ENCODE data around the gene SMPD4. TPM values are rescaled to one million over a fixed set of nuclear protein-coding genes. Genes with fewer than 3 reads are reported as not detected.
"Not testable (repeated sequence)": the region's sequence is repeated elsewhere in the genome, so short reads cannot be mapped to it uniquely, and the experiment has no call there.

Gene SMPD4
- total RNA-seq, 2 experiments from 2014 or later, result 81.2 to 89.9 TPM

GRCh38 chr2:130160131-130160530, 21.3 kb downstream of the SMPD4 start:
- no peak overlapping the region for H3K4me3 ChIP-seq (ENCODE audit: low read length)
- no peaks in the 10 kb centered on the region for H3K27me3 ChIP-seq (ENCODE audit: control insufficient read depth in 1 of 2, insufficient read depth in 2 of 2, low read length in 2 of 2)
- ChIA-PET POLR2A (no interaction called here), CTCF (no interaction called here)
- Mint-ChIP-seq H3K9me3 (no peaks in the 10 kb centered on the region), H3K27ac (no peak overlapping the region), H3K27me3 (no peaks in the 10 kb centered on the region), H3K4me3 (no peak overlapping the region), H3K36me3 (ENCODE audit: low read depth) (peaks cover 66% of the 10 kb centered on the region), H3K4me1 (ENCODE audit: low read depth) (no peaks in the 10 kb centered on the region)
- DNase-seq (no peak), ATAC-seq (ENCODE audit: poor library complexity) (no peak)
- TF ChIP-seq, protein P1, sequence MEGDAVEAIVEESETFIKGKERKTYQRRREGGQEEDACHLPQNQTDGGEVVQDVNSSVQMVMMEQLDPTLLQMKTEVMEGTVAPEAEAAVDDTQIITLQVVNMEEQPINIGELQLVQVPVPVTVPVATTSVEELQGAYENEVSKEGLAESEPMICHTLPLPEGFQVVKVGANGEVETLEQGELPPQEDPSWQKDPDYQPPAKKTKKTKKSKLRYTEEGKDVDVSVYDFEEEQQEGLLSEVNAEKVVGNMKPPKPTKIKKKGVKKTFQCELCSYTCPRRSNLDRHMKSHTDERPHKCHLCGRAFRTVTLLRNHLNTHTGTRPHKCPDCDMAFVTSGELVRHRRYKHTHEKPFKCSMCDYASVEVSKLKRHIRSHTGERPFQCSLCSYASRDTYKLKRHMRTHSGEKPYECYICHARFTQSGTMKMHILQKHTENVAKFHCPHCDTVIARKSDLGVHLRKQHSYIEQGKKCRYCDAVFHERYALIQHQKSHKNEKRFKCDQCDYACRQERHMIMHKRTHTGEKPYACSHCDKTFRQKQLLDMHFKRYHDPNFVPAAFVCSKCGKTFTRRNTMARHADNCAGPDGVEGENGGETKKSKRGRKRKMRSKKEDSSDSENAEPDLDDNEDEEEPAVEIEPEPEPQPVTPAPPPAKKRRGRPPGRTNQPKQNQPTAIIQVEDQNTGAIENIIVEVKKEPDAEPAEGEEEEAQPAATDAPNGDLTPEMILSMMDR (IDR thresholded peaks at IDR 0.05), result no peak
- peaks cover 29% of the 10 kb centered on the region for H3K36me3 ChIP-seq (ENCODE audit: insufficient read depth, low read length)
- no peaks in the 10 kb centered on the region for H3K4me1 ChIP-seq (ENCODE audit: insufficient read depth, low read length)
- H3K9me3 ChIP-seq (ENCODE audit: control insufficient read depth in 1 of 2, insufficient read depth in 1 of 2, low read length in 2 of 2), result no peaks in the 10 kb centered on the region
- intact Hi-C loops (cut with DNase I, micrococcal nuclease), result no loop called here
- no peak overlapping the region for H3K27ac ChIP-seq (ENCODE audit: low read depth in 1 of 2, low read length in 2 of 2)

DNA sequence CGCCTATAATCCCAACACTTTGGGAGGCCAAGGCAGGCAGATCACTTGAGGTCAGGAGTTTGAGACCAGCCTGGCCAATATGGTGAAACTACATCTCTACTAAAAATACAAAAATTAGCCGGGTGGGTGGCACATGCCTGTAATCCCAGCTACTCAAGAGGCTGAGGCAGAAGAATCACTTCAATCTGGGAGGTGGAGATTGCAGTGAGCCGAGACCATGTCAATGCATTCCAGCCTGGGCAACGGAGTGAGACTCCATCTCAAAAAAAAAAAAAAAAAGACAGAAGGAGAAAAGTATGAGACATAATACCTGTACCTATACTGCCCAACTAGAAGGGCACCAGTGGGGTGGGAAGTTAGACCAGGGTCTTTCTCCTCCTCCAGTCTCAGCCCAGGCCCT, 22.0 kb downstream of the SMPD4 start:
- ATAC-seq (ENCODE audit: poor library complexity); H3K27me3 ChIP-seq (ENCODE audit: control insufficient read depth in 1 of 2, insufficient read depth in 2 of 2, low read length in 2 of 2); H3K27ac ChIP-seq (ENCODE audit: low read depth in 1 of 2, low read length in 2 of 2); CTCF ChIA-PET; intact Hi-C loops (cut with DNase I, micrococcal nuclease); H3K4me1 Mint-ChIP-seq (ENCODE audit: low read depth); H3K9me3 Mint-ChIP-seq; H3K4me3 Mint-ChIP-seq; POLR2A ChIA-PET; H3K4me1 ChIP-seq (ENCODE audit: insufficient read depth, low read length); H3K27ac Mint-ChIP-seq; H3K9me3 ChIP-seq (ENCODE audit: control insufficient read depth in 1 of 2, insufficient read depth in 1 of 2, low read length in 2 of 2); H3K27me3 Mint-ChIP-seq; H3K4me3 ChIP-seq (ENCODE audit: low read length); DNase-seq: not testable (repeated sequence)
- peaks cover 27% of the 10 kb centered on the region for H3K36me3 ChIP-seq (ENCODE audit: insufficient read depth, low read length)
- H3K36me3 Mint-ChIP-seq (ENCODE audit: low read depth), result peaks cover 63% of the 10 kb centered on the region

DNA sequence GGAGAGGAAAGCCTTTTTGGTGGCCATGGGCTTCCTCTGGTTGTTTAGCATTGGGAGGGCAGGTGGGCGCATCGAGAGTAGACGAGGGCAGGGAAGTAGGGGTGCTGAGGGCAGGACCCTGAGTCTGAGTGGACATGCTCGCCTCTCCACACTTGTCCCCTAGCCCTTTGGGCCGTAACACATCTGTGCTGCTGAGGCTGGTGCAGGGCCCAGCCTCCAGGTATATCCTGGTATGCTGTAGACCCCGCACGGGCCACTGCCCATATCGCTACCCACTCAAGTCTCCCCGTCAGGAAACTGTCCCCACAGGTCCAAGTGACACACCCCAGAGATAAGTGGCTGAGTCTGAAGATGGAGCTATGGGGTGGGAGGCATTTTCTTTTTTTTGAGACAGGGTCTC, 22.8 kb downstream of the SMPD4 start:
- Mint-ChIP-seq H3K4me3 (no peak overlapping the region), H3K4me1 (ENCODE audit: low read depth) (no peaks in the 10 kb centered on the region)

GRCh38 chr2:130157825-130158514, 23.4 kb downstream of the SMPD4 start:
- H3K4me3 ChIP-seq (ENCODE audit: low read length); H3K27ac ChIP-seq (ENCODE audit: low read depth in 1 of 2, low read length in 2 of 2); H3K4me1 ChIP-seq (ENCODE audit: insufficient read depth, low read length); H3K27me3 ChIP-seq (ENCODE audit: control insufficient read depth in 1 of 2, insufficient read depth in 2 of 2, low read length in 2 of 2); H3K9me3 ChIP-seq (ENCODE audit: control insufficient read depth in 1 of 2, insufficient read depth in 1 of 2, low read length in 2 of 2); H3K27ac Mint-ChIP-seq; H3K4me1 Mint-ChIP-seq (ENCODE audit: low read depth); CTCF ChIA-PET; intact Hi-C loops (cut with DNase I, micrococcal nuclease); ATAC-seq (ENCODE audit: poor library complexity); H3K4me3 Mint-ChIP-seq; H3K27me3 Mint-ChIP-seq; POLR2A ChIA-PET; H3K9me3 Mint-ChIP-seq: not testable (repeated sequence)
- H3K36me3 ChIP-seq (ENCODE audit: insufficient read depth, low read length), result peaks cover 21% of the 10 kb centered on the region
- H3K36me3 Mint-ChIP-seq (ENCODE audit: low read depth), result peaks cover 63% of the 10 kb centered on the region
- DNase-seq, result peak in 2 of 14 experiments; percentile 21 to 42

More for the DNA sequence above, 22.8 kb downstream of the SMPD4 start:
- H3K27ac ChIP-seq (ENCODE audit: low read depth in 1 of 2, low read length in 2 of 2), result no peak overlapping the region
- ChIA-PET POLR2A (no interaction called here), CTCF (no interaction called here)
- DNase-seq, result no peak
- Mint-ChIP-seq H3K36me3 (ENCODE audit: low read depth) (peaks cover 63% of the 10 kb centered on the region), H3K9me3 (no peaks in the 10 kb centered on the region), H3K27me3 (no peaks in the 10 kb centered on the region), H3K27ac (no peak overlapping the region)
- no peak for ATAC-seq (ENCODE audit: poor library complexity)
- H3K4me3 ChIP-seq (ENCODE audit: low read length), result no peak overlapping the region
- H3K4me1 ChIP-seq (ENCODE audit: insufficient read depth, low read length), result no peaks in the 10 kb centered on the region
- no peaks in the 10 kb centered on the region for H3K9me3 ChIP-seq (ENCODE audit: control insufficient read depth in 1 of 2, insufficient read depth in 1 of 2, low read length in 2 of 2)
- H3K27me3 ChIP-seq (ENCODE audit: control insufficient read depth in 1 of 2, insufficient read depth in 2 of 2, low read length in 2 of 2), result no peaks in the 10 kb centered on the region
- TF ChIP-seq, protein P1 (IDR thresholded peaks at IDR 0.05), result no peak
- intact Hi-C loops (cut with DNase I, micrococcal nuclease), result no loop called here
- peaks cover 23% of the 10 kb centered on the region for H3K36me3 ChIP-seq (ENCODE audit: insufficient read depth, low read length)

DNA sequence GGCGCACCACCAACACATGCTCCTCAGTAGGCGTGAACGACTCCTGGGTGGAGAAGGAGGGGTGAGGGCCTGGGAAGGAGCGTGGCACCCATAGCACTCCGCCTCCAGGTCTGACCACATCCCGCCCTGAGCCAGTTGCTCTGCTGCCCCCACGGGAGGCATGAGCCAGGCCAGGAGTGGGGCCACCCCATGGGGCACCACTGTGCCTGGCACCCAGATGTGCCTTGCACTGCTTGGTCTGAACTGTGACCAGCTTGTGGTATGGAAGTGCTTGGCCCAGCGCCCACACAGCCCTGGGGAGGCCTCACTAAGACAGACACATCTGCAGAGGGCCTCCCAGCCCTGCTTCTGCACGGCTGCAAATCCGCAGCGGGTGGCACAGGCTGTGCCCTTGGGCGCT, 24.0 kb downstream of the SMPD4 start:
- H3K36me3 Mint-ChIP-seq (ENCODE audit: low read depth), result peaks cover 65% of the 10 kb centered on the region
- H3K9me3 Mint-ChIP-seq; H3K27me3 Mint-ChIP-seq; ATAC-seq (ENCODE audit: poor library complexity); H3K9me3 ChIP-seq (ENCODE audit: control insufficient read depth in 1 of 2, insufficient read depth in 1 of 2, low read length in 2 of 2); H3K27ac Mint-ChIP-seq; H3K27ac ChIP-seq (ENCODE audit: low read depth in 1 of 2, low read length in 2 of 2); H3K4me3 ChIP-seq (ENCODE audit: low read length); H3K27me3 ChIP-seq (ENCODE audit: control insufficient read depth in 1 of 2, insufficient read depth in 2 of 2, low read length in 2 of 2); H3K4me1 Mint-ChIP-seq (ENCODE audit: low read depth); POLR2A ChIA-PET; H3K4me3 Mint-ChIP-seq; CTCF ChIA-PET; DNase-seq; intact Hi-C loops (cut with DNase I, micrococcal nuclease); H3K4me1 ChIP-seq (ENCODE audit: insufficient read depth, low read length): not testable (repeated sequence)
- H3K36me3 ChIP-seq (ENCODE audit: insufficient read depth, low read length), result peaks cover 20% of the 10 kb centered on the region
